ENCODE data around the gene CD79A. TPM values are rescaled to one million over a fixed set of nuclear protein-coding genes. Genes with fewer than 3 reads are reported as not detected.

The CD79A gene
- polyA plus RNA-seq, 3 donors = 1.9 to 2.7 (median 2.1) TPM

GRCh38 chr19:41910992-41911888 lies 34.2 kb downstream of the CD79A start:
- intact Hi-C loops (cut with micrococcal nuclease) = no loop called here
- Histone ChIP-seq H3K27me3 (ENCODE audit: control insufficient read depth in 2 of 2, insufficient read depth in 2 of 2, low read length in 2 of 2) (peaks cover 28 to 49% of the 10 kb centered on the region in 2 donors), H3K27ac (ENCODE audit: low read depth in 1 of 2, low read length in 2 of 2) (no peak overlapping the region), H3K9ac (ENCODE audit: insufficient read depth, low read length, poor library complexity, severe bottlenecking) (no peak overlapping the region), H4K20me1 (ENCODE audit: insufficient read depth, low read length) (peaks cover 65% of the 10 kb centered on the region), H3K4me1 (ENCODE audit: control insufficient read depth in 1 of 2, insufficient read depth in 2 of 2, low read length in 2 of 2) (no peaks in the 10 kb centered on the region), H3K4me2 (replicated peaks; ENCODE audit: extremely low read depth, low read length, poor library complexity, severe bottlenecking) (no peak overlapping the region), H3K9me3 (replicated peaks in 1 of 2; ENCODE audit: control insufficient read depth in 1 of 2, insufficient read depth in 1 of 2, low read length in 2 of 2) (peaks cover 0 to 10% of the 10 kb centered on the region in 2 donors), H3K36me3 (replicated peaks in 1 of 2; ENCODE audit: control insufficient read depth in 1 of 2, insufficient read depth in 2 of 2, low read length in 2 of 2) (peaks cover 13 to 17% of the 10 kb centered on the region in 2 donors), H3K79me2 (ENCODE audit: insufficient read depth, low read length) (no peaks in the 10 kb centered on the region), H3K4me3 (replicated peaks in 1 of 3; ENCODE audit: low read depth in 2 of 3, low read length in 3 of 3) (no peak overlapping the region), H2AFZ (ENCODE audit: insufficient read depth, low read depth, low read length, poor library complexity, severe bottlenecking) (no peak overlapping the region)
- 75% methylated on average over 10 of the region's 13 CpGs for WGBS (ENCODE audit: insufficient coverage)
- Mint-ChIP-seq H3K36me3 (peaks cover 15 to 18% of the 10 kb centered on the region in 2 donors), H3K9me3 (peaks cover 0 to 8% (median 3%) of the 10 kb centered on the region in 7 donors), H3K4me1 (peaks cover 18% of the 10 kb centered on the region), H3K4me3 (peak overlapping the region in 1 of 2 donors; percentile 74), H3K27me3 (ENCODE audit: low read depth in 3 of 3) (peaks cover 4 to 46% (median 45%) of the 10 kb centered on the region in 3 donors), H3K27ac (peak overlapping the region in 2 of 7 donors; percentile 19 to 21)
- no peak for DNase-seq
- TF ChIP-seq CTCF (IDR thresholded peaks at IDR 0.05) = no peak

GRCh38 chr19:41911889-41912731 lies 35.0 kb downstream of the CD79A start:
- peaks cover 7 to 12% of the 10 kb centered on the region in 2 donors for H3K36me3 Mint-ChIP-seq
- H3K27me3 Mint-ChIP-seq (ENCODE audit: low read depth in 3 of 3) = peaks cover 4 to 46% (median 45%) of the 10 kb centered on the region in 3 donors
- no peak overlapping the region for H3K27ac Mint-ChIP-seq
- Histone ChIP-seq H4K20me1 (ENCODE audit: insufficient read depth, low read length) (peaks cover 56% of the 10 kb centered on the region), H3K36me3 (replicated peaks in 1 of 2; ENCODE audit: control insufficient read depth in 1 of 2, insufficient read depth in 2 of 2, low read length in 2 of 2) (peaks cover 5 to 8% of the 10 kb centered on the region in 2 donors), H3K4me2 (replicated peaks; ENCODE audit: extremely low read depth, low read length, poor library complexity, severe bottlenecking) (no peak overlapping the region), H3K4me3 (replicated peaks in 1 of 3; ENCODE audit: low read depth in 2 of 3, low read length in 3 of 3) (no peak overlapping the region), H3K27me3 (ENCODE audit: control insufficient read depth in 2 of 2, insufficient read depth in 2 of 2, low read length in 2 of 2) (peaks cover 29 to 58% of the 10 kb centered on the region in 2 donors), H3K4me1 (ENCODE audit: control insufficient read depth in 1 of 2, insufficient read depth in 2 of 2, low read length in 2 of 2) (no peaks in the 10 kb centered on the region), H3K79me2 (ENCODE audit: insufficient read depth, low read length) (no peaks in the 10 kb centered on the region), H2AFZ (ENCODE audit: insufficient read depth, low read depth, low read length, poor library complexity, severe bottlenecking) (no peak overlapping the region), H3K9ac (ENCODE audit: insufficient read depth, low read length, poor library complexity, severe bottlenecking) (no peak overlapping the region), H3K27ac (ENCODE audit: low read depth in 1 of 2, low read length in 2 of 2) (no peak overlapping the region), H3K9me3 (replicated peaks in 1 of 2; ENCODE audit: control insufficient read depth in 1 of 2, insufficient read depth in 1 of 2, low read length in 2 of 2) (peaks cover 0 to 16% of the 10 kb centered on the region in 2 donors)
- 45% methylated on average over 22 of the region's 29 CpGs for WGBS (ENCODE audit: insufficient coverage)
- no peak for TF ChIP-seq CTCF (IDR thresholded peaks at IDR 0.05)
- intact Hi-C loops (cut with micrococcal nuclease) = no loop called here
- DNase-seq = no peak
- H3K4me3 Mint-ChIP-seq = peak overlapping the region in 1 of 2 donors; percentile 74
- H3K9me3 Mint-ChIP-seq = peaks cover 0 to 8% (median 3%) of the 10 kb centered on the region in 7 donors
- peaks cover 18% of the 10 kb centered on the region for H3K4me1 Mint-ChIP-seq

Measured in CD14-positive monocyte (primary cell).